Lower leg skin (tissue), 4 donors: ENCODE measurements around the gene RSBN1L. TPM values are rescaled to one million over a fixed set of nuclear protein-coding genes. Genes with fewer than 3 reads are reported as not detected.
"Not testable (repeated sequence)": the region's sequence is repeated elsewhere in the genome, so short reads cannot be mapped to it uniquely, and the experiment has no call there.

Source experiments
- DNase-seq, 2 donors: peaks; one replicate each; pipeline ENCODE4 v3.0.0-alpha.2; 2019; ENCODE audit warnings: low spot score in 2 of 2
- H3K4me3 ChIP-seq: fragments of 200-600 bp; sonication (generic); 2 replicates; pipeline ENCODE4 v1.5.1; 2017; ENCODE audit warnings: mild to moderate bottlenecking, low read depth; ENCODE audit not compliant: poor library complexity, severe bottlenecking
- CTCF ChIP-seq, 3 donors: fragments of 450-650 bp; IDR thresholded peaks; one replicate each; pipeline ENCODE4 v1.5.1; 2016; ENCODE audit warnings: antibody characterized with exemption in 3 of 3, mild to moderate bottlenecking in 3 of 3, moderate library complexity in 2 of 3
- POLR2A ChIP-seq, 2 donors: fragments of 450-650 bp; IDR thresholded peaks; one replicate each; pipeline ENCODE4 v1.6.1; 2016 to 2017; ENCODE audit warnings: antibody characterized with exemption in 2 of 2, mild to moderate bottlenecking in 1 of 2, moderate library complexity in 1 of 2
- WGBS, 2 donors: methylation state at CpG; one replicate each; pipeline ENCODE4 v1.1.5; 2018; 5-methylcytosine and 5-hydroxymethylcytosine counted together
- intact Hi-C: fragments of 100-400 bp; cut with DNase I; formaldehyde crosslinking; loops from one replicate; pipeline ENCODE4 v1.15.0; 2023; ENCODE audit warnings: low total_unique reads
- total RNA-seq, 4 donors: library from RNA; depleted of rRNA; stranded (reverse); fragments of >200 nt; gene quantifications; one replicate each; pipeline ENCODE4 v1.1.0, GENCODE V29; 2016

Gene RSBN1L
- total RNA-seq, 4 donors from 2014 or later: 17.3 to 34.8 (median 25.7) TPM

GRCh38 chr7:77710861-77711260, 14.6 kb downstream of the RSBN1L start:
- WGBS, 2 donors: 81 to 90% methylated on average over 3 of the region's 3 CpGs
- intact Hi-C loops: no loop called here
- no peak overlapping the region for H3K4me3 ChIP-seq
- no peak for TF ChIP-seq POLR2A (IDR thresholded peaks at IDR 0.05)
- no peak for TF ChIP-seq CTCF (IDR thresholded peaks at IDR 0.05)
- DNase-seq: no peak

GRCh38 chr7:77714195-77714594, 17.9 kb downstream of the RSBN1L start:
- TF ChIP-seq CTCF (IDR thresholded peaks at IDR 0.05): no peak
- TF ChIP-seq POLR2A (IDR thresholded peaks at IDR 0.05): no peak
- 90 to 91% methylated on average over 2 of the region's 2 CpGs for WGBS, 2 donors
- intact Hi-C loops: no loop called here
- DNase-seq: no peak
- no peak overlapping the region for H3K4me3 ChIP-seq

- intact Hi-C loops, DNase-seq: not testable (repeated sequence)
Measured at GRCh38 chr7:77714931-77715330, 18.7 kb downstream of the RSBN1L start.

GRCh38 chr7:77716804-77717203, 20.5 kb downstream of the RSBN1L start:
- DNase-seq: no peak
- H3K4me3 ChIP-seq: no peak overlapping the region
- TF ChIP-seq POLR2A (IDR thresholded peaks at IDR 0.05) (no peak), CTCF (IDR thresholded peaks at IDR 0.05) (no peak)
- intact Hi-C loops: no loop called here
- WGBS, 2 donors: 96% methylated on average over 3 of the region's 3 CpGs

More at GRCh38 chr7:77714931-77715330, 18.7 kb downstream of the RSBN1L start:
- H3K4me3 ChIP-seq: not testable (repeated sequence)

GRCh38 chr7:77717566-77717965, 21.3 kb downstream of the RSBN1L start:
- DNase-seq, H3K4me3 ChIP-seq, intact Hi-C loops: not testable (repeated sequence)
- 93 to 96% methylated on average over 5 of the region's 5 CpGs for WGBS, 2 donors

GRCh38 chr7:77727527-77727926, 31.3 kb downstream of the RSBN1L start:
- no peak overlapping the region for H3K4me3 ChIP-seq
- intact Hi-C loops: no loop called here
- DNase-seq: no peak
- TF ChIP-seq POLR2A (IDR thresholded peaks at IDR 0.05) (no peak), CTCF (IDR thresholded peaks at IDR 0.05) (no peak)
- 74 to 82% methylated on average over 3 of the region's 3 CpGs for WGBS, 2 donors

- DNase-seq: no peak
- H3K4me3 ChIP-seq: no peak overlapping the region
- TF ChIP-seq CTCF (IDR thresholded peaks at IDR 0.05) (no peak), POLR2A (IDR thresholded peaks at IDR 0.05) (no peak)
- intact Hi-C loops: no loop called here
- WGBS, 2 donors: 12 to 17% methylated on average over 8 of the region's 8 CpGs
Measured at GRCh38 chr7:77727936-77728701, 31.9 kb downstream of the RSBN1L start.
